HK-2 (cell line): Measurements from ENCODE around the gene CNPY1.
A peak's percentile ranks its signal among the peaks of the same experiment; 100 is the strongest.

Source experiments
- DNase-seq: peaks from one replicate; pipeline ENCODE4 v3.0.0-alpha.2; 2018; ENCODE audit not compliant: unreplicated experiment

Gene CNPY1

GRCh38 chr7:155467846-155468784 is 78.2 kb downstream of the CNPY1 start:
- DNase-seq, result no peak

- no peak for DNase-seq
Measured at GRCh38 chr7:155466814-155467733, 79.3 kb downstream of the CNPY1 start.

GRCh38 chr7:155466142-155466813 is 80.1 kb downstream of the CNPY1 start:
- no peak for DNase-seq

- DNase-seq, result no peak
Measured at GRCh38 chr7:155465761-155466141, 80.6 kb downstream of the CNPY1 start.

GRCh38 chr7:155464948-155465739 is 81.2 kb downstream of the CNPY1 start:
- DNase-seq, result no peak

- no peak for DNase-seq
Measured at GRCh38 chr7:155464183-155464582, 82.2 kb downstream of the CNPY1 start.

GRCh38 chr7:155463114-155463811 is 83.1 kb downstream of the CNPY1 start:
- DNase-seq, result no peak

GRCh38 chr7:155462163-155462735 is 84.1 kb downstream of the CNPY1 start:
- no peak for DNase-seq

- no peak for DNase-seq
Measured at GRCh38 chr7:155461631-155462030, 84.7 kb downstream of the CNPY1 start.

GRCh38 chr7:155460926-155461613 is 85.3 kb downstream of the CNPY1 start:
- DNase-seq, result no peak

GRCh38 chr7:155459700-155460461 is 86.5 kb downstream of the CNPY1 start:
- DNase-seq, result no peak

- peak; percentile 16 for DNase-seq
Measured at GRCh38 chr7:155458878-155459699, 87.3 kb downstream of the CNPY1 start.

- DNase-seq, result peak; percentile 25
Measured at GRCh38 chr7:155458111-155458877, 88.1 kb downstream of the CNPY1 start, which contains the start of gene EN2. EN2 (plus strand) TSS chr7:155458129; CDS start chr7:155458378, 249 bp downstream.

- peak; percentile 46 for DNase-seq
Measured at GRCh38 chr7:155457544-155458110, 88.7 kb downstream of the CNPY1 start.

- DNase-seq, result peak; percentile 70
Measured at GRCh38 chr7:155456738-155457543, 89.4 kb downstream of the CNPY1 start.
